Lower leg skin (tissue), 4 donors: ENCODE results near the gene ATRX. TPM values are rescaled to one million over a fixed set of nuclear protein-coding genes. Genes with fewer than 3 reads are reported as not detected.
"Not testable (repeated sequence)": the region's sequence is repeated elsewhere in the genome, so short reads cannot be mapped to it uniquely, and the experiment has no call there.

Source experiments
- DNase-seq, 2 donors: peaks; one replicate each; pipeline ENCODE4 v3.0.0-alpha.2; 2019; ENCODE audit warnings: low spot score in 2 of 2
- H3K4me3 ChIP-seq: fragments of 200-600 bp; sonication (generic); 2 replicates; pipeline ENCODE4 v1.5.1; 2017; ENCODE audit warnings: mild to moderate bottlenecking, low read depth; ENCODE audit not compliant: poor library complexity, severe bottlenecking
- CTCF ChIP-seq, 3 donors: fragments of 450-650 bp; IDR thresholded peaks; one replicate each; pipeline ENCODE4 v1.5.1; 2016; ENCODE audit warnings: antibody characterized with exemption in 3 of 3, mild to moderate bottlenecking in 3 of 3, moderate library complexity in 2 of 3
- POLR2A ChIP-seq, 2 donors: fragments of 450-650 bp; IDR thresholded peaks; one replicate each; pipeline ENCODE4 v1.6.1; 2016 to 2017; ENCODE audit warnings: antibody characterized with exemption in 2 of 2, mild to moderate bottlenecking in 1 of 2, moderate library complexity in 1 of 2
- WGBS, 2 donors: methylation state at CpG; one replicate each; pipeline ENCODE4 v1.1.5; 2018; 5-methylcytosine and 5-hydroxymethylcytosine counted together
- intact Hi-C: fragments of 100-400 bp; cut with DNase I; formaldehyde crosslinking; loops from one replicate; pipeline ENCODE4 v1.15.0; 2023; ENCODE audit warnings: low total_unique reads
- total RNA-seq, 4 donors: library from RNA; depleted of rRNA; stranded (reverse); fragments of >200 nt; gene quantifications; one replicate each; pipeline ENCODE4 v1.1.0, GENCODE V29; 2016

The ATRX gene
- total RNA-seq, 4 donors from 2014 or later: 40.2 to 90.0 (median 71.3) TPM

- TF ChIP-seq POLR2A (IDR thresholded peaks at IDR 0.05) (no peak), CTCF (IDR thresholded peaks at IDR 0.05) (no peak)
- WGBS, 2 donors: 58 to 71% methylated on average over 2 of the region's 2 CpGs
Measured at GRCh38 chrX:77743720-77744119, 42.3 kb downstream of the ATRX start.

GRCh38 chrX:77742788-77743476, 43.1 kb downstream of the ATRX start:
- TF ChIP-seq CTCF (IDR thresholded peaks at IDR 0.05) (no peak), POLR2A (IDR thresholded peaks at IDR 0.05) (no peak)
- H3K4me3 ChIP-seq: no peak overlapping the region
- peak in 1 of 2 donors; percentile 13 for DNase-seq
- WGBS, 2 donors: 36 to 41% methylated on average over 6 to 7 of the region's 7 CpGs
- intact Hi-C loops: no loop called here

More at GRCh38 chrX:77743720-77744119, 42.3 kb downstream of the ATRX start:
- DNase-seq: no peak
- intact Hi-C loops: no loop called here
- H3K4me3 ChIP-seq: no peak overlapping the region

- 43 to 53% methylated on average over 3 of the region's 3 CpGs for WGBS, 2 donors
- TF ChIP-seq CTCF (IDR thresholded peaks at IDR 0.05) (no peak), POLR2A (IDR thresholded peaks at IDR 0.05) (no peak)
- no peak for DNase-seq
- H3K4me3 ChIP-seq: no peak overlapping the region
- intact Hi-C loops: no loop called here
Measured at GRCh38 chrX:77740376-77740905, 45.6 kb downstream of the ATRX start.

GRCh38 chrX:77733342-77733741, 52.7 kb downstream of the ATRX start:
- no peak for DNase-seq
- TF ChIP-seq POLR2A (IDR thresholded peaks at IDR 0.05) (no peak), CTCF (IDR thresholded peaks at IDR 0.05) (no peak)
- no peak overlapping the region for H3K4me3 ChIP-seq
- 90 to 100% methylated on average over 2 to 3 of the region's 3 CpGs for WGBS, 2 donors
- intact Hi-C loops: no loop called here

GRCh38 chrX:77731821-77732419, 54.1 kb downstream of the ATRX start:
- intact Hi-C loops: no loop called here
- WGBS, 2 donors: 83 to 96% methylated on average over 6 to 7 of the region's 7 CpGs
- no peak for DNase-seq
- H3K4me3 ChIP-seq: no peak overlapping the region
- TF ChIP-seq CTCF (IDR thresholded peaks at IDR 0.05) (no peak), POLR2A (IDR thresholded peaks at IDR 0.05) (no peak)

GRCh38 chrX:77726095-77726494, 59.9 kb downstream of the ATRX start:
- H3K4me3 ChIP-seq, DNase-seq, intact Hi-C loops: not testable (repeated sequence)
- 87 to 100% methylated on average over 3 of the region's 3 CpGs for WGBS, 2 donors
